ENCODE results near the gene MTHFS. TPM values are rescaled to one million over a fixed set of nuclear protein-coding genes. Genes with fewer than 3 reads are reported as not detected.
"Not testable (repeated sequence)": the region's sequence is repeated elsewhere in the genome, so short reads cannot be mapped to it uniquely, and the experiment has no call there.

MTHFS gene
- total and polyA plus RNA-seq, 10 donors, result 11.7 to 54.2 (median 30.0) TPM

DNA sequence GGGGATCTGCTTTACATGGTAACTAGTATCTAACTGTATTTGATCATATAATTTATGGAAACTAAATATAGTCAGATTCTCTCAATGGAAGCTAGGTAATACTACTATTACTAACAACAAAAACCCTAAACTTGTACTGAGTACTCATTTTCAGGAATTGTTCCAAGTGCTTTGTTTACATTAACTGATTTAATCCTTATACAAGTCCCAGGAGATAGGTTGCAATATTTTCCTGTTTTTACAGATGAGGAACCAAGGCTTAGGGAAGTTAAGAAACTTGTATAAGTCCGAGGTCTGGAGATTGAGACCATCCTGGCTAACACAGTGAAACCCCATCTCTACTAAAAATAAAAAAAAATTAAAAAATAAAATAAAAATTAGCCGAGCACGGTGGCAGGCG is 7.5 kb upstream of the MTHFS start:
- Histone ChIP-seq H3K4me3 (no peak overlapping the region), H3K36me3 (no peaks in the 10 kb centered on the region), H3K9me3 (peaks cover 0 to 9% (median 2%) of the 10 kb centered on the region in 8 donors), H3K4me1 (peaks cover 0 to 44% (median 4%) of the 10 kb centered on the region in 6 donors), H3K27me3 (replicated peaks in 1 of 7) (no peaks in the 10 kb centered on the region), H3K27ac (peak overlapping the region in 2 of 8 donors; percentile 68 to 71)
- no peak for DNase-seq
- intact Hi-C loops (cut with DNase I; ENCODE audit: low total_unique reads), result no loop called here
- TF ChIP-seq, protein P1, sequence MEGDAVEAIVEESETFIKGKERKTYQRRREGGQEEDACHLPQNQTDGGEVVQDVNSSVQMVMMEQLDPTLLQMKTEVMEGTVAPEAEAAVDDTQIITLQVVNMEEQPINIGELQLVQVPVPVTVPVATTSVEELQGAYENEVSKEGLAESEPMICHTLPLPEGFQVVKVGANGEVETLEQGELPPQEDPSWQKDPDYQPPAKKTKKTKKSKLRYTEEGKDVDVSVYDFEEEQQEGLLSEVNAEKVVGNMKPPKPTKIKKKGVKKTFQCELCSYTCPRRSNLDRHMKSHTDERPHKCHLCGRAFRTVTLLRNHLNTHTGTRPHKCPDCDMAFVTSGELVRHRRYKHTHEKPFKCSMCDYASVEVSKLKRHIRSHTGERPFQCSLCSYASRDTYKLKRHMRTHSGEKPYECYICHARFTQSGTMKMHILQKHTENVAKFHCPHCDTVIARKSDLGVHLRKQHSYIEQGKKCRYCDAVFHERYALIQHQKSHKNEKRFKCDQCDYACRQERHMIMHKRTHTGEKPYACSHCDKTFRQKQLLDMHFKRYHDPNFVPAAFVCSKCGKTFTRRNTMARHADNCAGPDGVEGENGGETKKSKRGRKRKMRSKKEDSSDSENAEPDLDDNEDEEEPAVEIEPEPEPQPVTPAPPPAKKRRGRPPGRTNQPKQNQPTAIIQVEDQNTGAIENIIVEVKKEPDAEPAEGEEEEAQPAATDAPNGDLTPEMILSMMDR (IDR thresholded peaks at IDR 0.05 in 8 of 11, conservative IDR thresholded peaks at IDR 0.05 in 3 of 11), result no peak
- TF ChIP-seq POLR2A (IDR thresholded peaks at IDR 0.05), result no peak
- no peak for TF ChIP-seq POLR2AphosphoS5 (IDR thresholded peaks at IDR 0.05)
- 66 to 91% (median 76%) methylated on average over 4 of the region's 4 CpGs for WGBS, 5 donors

DNA sequence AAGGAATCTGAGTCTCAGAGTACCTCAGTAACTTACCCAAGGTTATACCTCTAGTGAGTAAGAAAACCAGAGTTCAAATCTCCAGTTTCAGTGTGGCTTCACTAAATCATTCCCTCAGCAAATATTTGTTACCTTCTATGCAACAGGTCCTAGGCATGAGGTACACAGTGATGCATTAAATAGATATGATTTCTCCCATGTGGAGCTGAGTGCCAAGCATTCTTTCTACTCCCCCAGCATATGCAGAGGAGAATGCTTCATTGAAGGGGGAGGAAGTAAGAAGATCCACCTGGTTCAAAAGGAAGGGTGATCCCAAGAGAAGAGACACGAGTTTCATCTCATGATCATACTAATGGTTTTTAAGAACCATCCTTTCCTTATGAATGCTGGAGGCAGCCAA is 6.8 kb upstream of the MTHFS start:
- 74 to 96% (median 93%) methylated on average over 1 of the region's 1 CpG for WGBS, 5 donors
- TF ChIP-seq POLR2A (IDR thresholded peaks at IDR 0.05) (no peak), POLR2AphosphoS5 (IDR thresholded peaks at IDR 0.05) (no peak)
- TF ChIP-seq, protein P1 (IDR thresholded peaks at IDR 0.05 in 8 of 11, conservative IDR thresholded peaks at IDR 0.05 in 3 of 11), result no peak
- no peak for DNase-seq
- Histone ChIP-seq H3K4me3 (no peak overlapping the region), H3K4me1 (peaks cover 0 to 50% (median 4%) of the 10 kb centered on the region in 6 donors), H3K27me3 (replicated peaks in 1 of 7) (no peaks in the 10 kb centered on the region), H3K36me3 (no peaks in the 10 kb centered on the region), H3K27ac (peak overlapping the region in 2 of 8 donors; percentile 68 to 71), H3K9me3 (peaks cover 0 to 3% (median 0%) of the 10 kb centered on the region in 8 donors)
- intact Hi-C loops (cut with DNase I; ENCODE audit: low total_unique reads), result no loop called here

DNA sequence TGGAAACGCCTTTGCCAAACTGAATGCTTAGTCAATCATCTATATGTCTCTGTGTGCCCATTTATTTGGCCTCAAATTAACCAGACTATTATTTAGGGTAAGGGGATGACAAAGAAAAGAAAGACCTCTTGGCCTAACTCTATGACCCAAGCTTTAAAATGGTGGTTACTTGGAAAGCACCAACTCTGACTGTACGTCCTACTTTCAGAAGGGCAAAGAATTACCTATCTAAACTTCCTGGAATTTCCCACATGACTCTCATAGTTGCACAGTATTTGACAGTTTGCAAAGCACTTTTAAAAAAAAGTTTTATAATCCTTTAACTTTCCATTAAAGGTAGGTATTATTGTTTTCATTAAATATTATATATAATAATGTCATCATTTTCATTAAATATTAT is 6.3 kb upstream of the MTHFS start:
- TF ChIP-seq, protein P1 (IDR thresholded peaks at IDR 0.05 in 8 of 11, conservative IDR thresholded peaks at IDR 0.05 in 3 of 11), result no peak
- TF ChIP-seq POLR2AphosphoS5 (IDR thresholded peaks at IDR 0.05) (no peak), POLR2A (IDR thresholded peaks at IDR 0.05) (no peak)
- Histone ChIP-seq H3K27me3 (replicated peaks in 1 of 7) (no peaks in the 10 kb centered on the region), H3K36me3 (no peaks in the 10 kb centered on the region), H3K4me1 (peaks cover 0 to 55% (median 7%) of the 10 kb centered on the region in 6 donors), H3K4me3 (no peak overlapping the region), H3K27ac (no peak overlapping the region), H3K9me3 (no peaks in the 10 kb centered on the region)
- WGBS, 5 donors, result 69 to 89% (median 84%) methylated on average over 2 of the region's 2 CpGs
- intact Hi-C loops (cut with DNase I; ENCODE audit: low total_unique reads), result no loop called here
- no peak for DNase-seq

DNA sequence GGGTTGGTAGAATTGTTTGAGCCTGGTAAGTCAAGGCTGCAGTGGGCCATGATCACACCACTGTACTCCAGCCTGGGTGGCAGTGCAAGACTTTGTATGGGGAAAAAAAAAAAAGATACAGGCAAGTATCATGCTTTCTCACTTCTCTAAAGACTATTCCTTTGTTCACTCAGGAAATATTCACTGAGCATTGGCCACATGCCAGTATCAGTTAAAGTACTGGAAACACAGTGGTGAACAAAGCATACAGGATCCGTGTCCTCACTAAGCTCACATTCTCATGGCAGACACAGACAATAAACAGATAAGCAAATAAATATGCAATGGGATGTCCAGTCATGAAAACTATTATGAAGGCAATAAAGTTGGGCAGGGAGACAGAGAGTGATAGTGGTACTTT is 5.1 kb upstream of the MTHFS start:
- no peak for DNase-seq
- Histone ChIP-seq H3K4me1 (peaks cover 0 to 65% (median 17%) of the 10 kb centered on the region in 6 donors), H3K9me3 (no peaks in the 10 kb centered on the region), H3K4me3 (no peak overlapping the region), H3K36me3 (no peaks in the 10 kb centered on the region), H3K27ac (peak overlapping the region in 2 of 8 donors; percentile 16 to 17), H3K27me3 (replicated peaks in 1 of 7) (no peaks in the 10 kb centered on the region)
- TF ChIP-seq, protein P1 (IDR thresholded peaks at IDR 0.05 in 8 of 11, conservative IDR thresholded peaks at IDR 0.05 in 3 of 11), result no peak
- no peak for TF ChIP-seq POLR2A (IDR thresholded peaks at IDR 0.05)
- no peak for TF ChIP-seq POLR2AphosphoS5 (IDR thresholded peaks at IDR 0.05)
- intact Hi-C loops (cut with DNase I; ENCODE audit: low total_unique reads), result no loop called here
- WGBS, 5 donors, result 31 to 61% (median 39%) methylated on average over 1 of the region's 1 CpG

DNA sequence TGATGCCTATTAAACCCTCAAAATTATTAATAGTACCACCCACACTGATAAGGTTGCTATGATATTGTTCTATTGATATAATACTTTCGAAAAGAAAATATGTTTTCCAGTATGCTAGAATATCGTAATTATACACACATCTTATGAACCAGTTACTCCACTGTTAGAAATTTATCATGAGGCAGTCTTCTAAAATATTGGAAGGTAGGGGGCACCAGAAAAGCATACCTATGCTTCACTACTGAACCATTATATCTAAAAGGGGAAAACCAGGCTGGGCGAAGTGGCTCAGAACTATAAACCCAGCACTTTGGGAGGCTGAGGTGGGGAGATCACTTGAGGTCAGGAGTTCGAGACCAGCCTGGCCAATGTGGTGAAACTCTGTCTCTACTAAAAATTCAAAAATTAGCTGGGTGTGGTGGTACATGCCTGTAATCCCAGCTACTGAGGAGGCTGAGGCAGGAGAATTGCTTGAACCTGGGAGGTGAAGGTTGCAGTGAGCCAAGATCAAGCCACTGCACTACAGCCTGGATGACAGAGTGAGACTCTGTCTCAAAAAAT is 4.1 kb upstream of the MTHFS start:
- Histone ChIP-seq H3K4me1 (peaks cover 2 to 70% (median 21%) of the 10 kb centered on the region in 6 donors), H3K27ac (peak overlapping the region in 2 of 8 donors; percentile 94 to 99)
- H3K4me3 ChIP-seq; DNase-seq; H3K36me3 ChIP-seq; H3K27me3 ChIP-seq (replicated peaks in 1 of 7); intact Hi-C loops (cut with DNase I; ENCODE audit: low total_unique reads); H3K9me3 ChIP-seq: not testable (repeated sequence)
- 88 to 91% (median 89%) methylated on average over 4 of the region's 4 CpGs for WGBS, 5 donors

All from spleen (tissue), 11 donors.